IPS-18a (cell line): Measurements from ENCODE around the gene STXBP2.

Experiments
- H3K27ac ChIP-seq: one replicate; pipeline ENCODE4 v1.5.1; 2013; ENCODE audit warnings: low read length
- H3K27me3 ChIP-seq: one replicate; pipeline ENCODE4 v1.6.1; 2013; ENCODE audit warnings: mild to moderate bottlenecking, low read length; ENCODE audit not compliant: control insufficient read depth, insufficient read depth
- H3K36me3 ChIP-seq: one replicate; pipeline ENCODE4 v1.6.1; 2013; ENCODE audit warnings: low read depth, low read length; ENCODE audit not compliant: control insufficient read depth
- H3K4me1 ChIP-seq: one replicate; pipeline ENCODE4 v1.6.1; 2013; ENCODE audit warnings: low read depth, low read length; ENCODE audit not compliant: control insufficient read depth
- H3K4me3 ChIP-seq: one replicate; pipeline ENCODE4 v1.5.1; 2013; ENCODE audit warnings: low read length
- H3K9ac ChIP-seq: one replicate; pipeline ENCODE4 v1.6.1; 2013; ENCODE audit warnings: mild to moderate bottlenecking, low read length, moderate library complexity
- H3K9me3 ChIP-seq: one replicate; pipeline ENCODE4 v1.6.1; 2013; ENCODE audit warnings: low read depth, low read length; ENCODE audit not compliant: control insufficient read depth

Gene STXBP2

GRCh38 chr19:7694499-7694898 lies 57.6 kb downstream of the STXBP2 start:
- no peak overlapping the region for H3K9ac ChIP-seq
- peaks cover 13% of the 10 kb centered on the region for H3K27me3 ChIP-seq
- no peak overlapping the region for H3K27ac ChIP-seq
- H3K4me1 ChIP-seq, result no peaks in the 10 kb centered on the region
- H3K9me3 ChIP-seq, result no peaks in the 10 kb centered on the region
- H3K36me3 ChIP-seq, result no peaks in the 10 kb centered on the region
- no peak overlapping the region for H3K4me3 ChIP-seq
